ENCODE measurements around the gene CD2.

CD2 gene

DNA sequence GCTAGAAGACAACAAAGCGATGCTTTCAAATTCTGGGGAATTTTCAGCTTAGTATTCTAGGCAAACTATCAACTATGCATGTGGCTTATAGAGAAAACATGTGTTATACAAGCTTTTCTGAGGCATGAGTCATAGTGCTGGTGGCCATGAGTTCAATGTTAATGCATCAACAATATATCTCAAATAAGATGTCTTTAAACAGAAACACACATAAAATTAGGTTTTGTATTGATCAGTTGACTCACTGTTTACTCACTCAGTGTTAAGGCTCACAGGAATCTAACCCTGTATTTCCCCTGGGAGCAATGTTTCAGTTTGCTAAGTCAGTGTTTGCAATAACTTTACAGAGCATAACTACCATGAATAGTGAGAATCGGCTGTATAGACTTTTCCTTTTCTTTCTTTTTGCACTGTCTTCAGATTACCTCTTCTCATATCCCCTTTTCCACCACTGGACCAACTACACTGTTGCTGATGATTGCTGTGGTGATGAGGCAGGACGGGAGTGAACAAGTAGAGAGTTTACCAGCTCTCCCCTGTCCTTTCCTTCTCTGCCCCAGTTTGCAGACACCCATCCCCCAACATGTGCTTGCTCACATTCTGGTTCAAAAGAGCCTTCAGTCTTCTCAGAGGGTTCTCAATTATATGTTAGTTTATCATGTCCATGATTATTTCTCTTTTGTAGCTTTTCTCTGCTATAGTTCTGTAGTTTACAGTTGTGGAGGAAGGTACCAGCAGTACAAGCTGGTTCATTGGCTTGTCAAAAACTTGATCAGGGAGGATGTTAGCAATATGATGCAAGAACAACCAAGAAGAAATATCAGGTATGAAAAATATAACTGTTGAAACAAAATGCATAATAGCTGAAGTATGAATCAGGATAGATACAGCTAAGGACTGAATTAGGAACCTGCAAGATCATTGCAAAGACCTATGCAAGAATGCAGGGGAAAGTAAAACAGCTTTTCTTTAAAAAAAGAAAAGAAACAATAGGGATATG lies 23.9 kb downstream of the CD2 start:
- TF ChIP-seq, protein P1, sequence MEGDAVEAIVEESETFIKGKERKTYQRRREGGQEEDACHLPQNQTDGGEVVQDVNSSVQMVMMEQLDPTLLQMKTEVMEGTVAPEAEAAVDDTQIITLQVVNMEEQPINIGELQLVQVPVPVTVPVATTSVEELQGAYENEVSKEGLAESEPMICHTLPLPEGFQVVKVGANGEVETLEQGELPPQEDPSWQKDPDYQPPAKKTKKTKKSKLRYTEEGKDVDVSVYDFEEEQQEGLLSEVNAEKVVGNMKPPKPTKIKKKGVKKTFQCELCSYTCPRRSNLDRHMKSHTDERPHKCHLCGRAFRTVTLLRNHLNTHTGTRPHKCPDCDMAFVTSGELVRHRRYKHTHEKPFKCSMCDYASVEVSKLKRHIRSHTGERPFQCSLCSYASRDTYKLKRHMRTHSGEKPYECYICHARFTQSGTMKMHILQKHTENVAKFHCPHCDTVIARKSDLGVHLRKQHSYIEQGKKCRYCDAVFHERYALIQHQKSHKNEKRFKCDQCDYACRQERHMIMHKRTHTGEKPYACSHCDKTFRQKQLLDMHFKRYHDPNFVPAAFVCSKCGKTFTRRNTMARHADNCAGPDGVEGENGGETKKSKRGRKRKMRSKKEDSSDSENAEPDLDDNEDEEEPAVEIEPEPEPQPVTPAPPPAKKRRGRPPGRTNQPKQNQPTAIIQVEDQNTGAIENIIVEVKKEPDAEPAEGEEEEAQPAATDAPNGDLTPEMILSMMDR (IDR thresholded peaks at IDR 0.05; ENCODE audit: insufficient read depth, low read depth, low read length, missing control alignments) = no peak
- H3K4me3 ChIP-seq (ENCODE audit: low read length) = no peak overlapping the region
- DNase-seq (ENCODE audit: low read depth) = peak; percentile 47

DNA sequence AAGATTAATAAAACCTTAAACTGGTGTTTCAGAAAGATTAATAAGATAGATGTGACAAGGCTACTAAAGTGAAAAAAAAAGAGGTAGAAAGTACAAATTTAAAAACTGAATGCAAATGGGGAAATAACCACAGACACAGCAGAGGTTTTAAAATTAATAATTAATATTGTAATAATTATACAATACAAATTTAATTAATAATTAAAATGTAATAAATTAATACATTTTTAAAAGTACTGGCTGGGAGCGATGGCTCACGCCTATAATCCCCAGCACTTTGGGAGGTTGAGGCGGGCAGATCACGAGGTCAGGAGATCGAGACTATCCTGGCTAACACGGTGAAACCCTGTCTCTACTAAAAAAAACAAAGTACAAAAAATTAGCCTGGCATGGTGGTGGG lies 26.8 kb downstream of the CD2 start:
- TF ChIP-seq, protein P1 (IDR thresholded peaks at IDR 0.05; ENCODE audit: insufficient read depth, low read depth, low read length, missing control alignments) = no peak
- no peak overlapping the region for H3K4me3 ChIP-seq (ENCODE audit: low read length)
- DNase-seq (ENCODE audit: low read depth) = no peak

DNA sequence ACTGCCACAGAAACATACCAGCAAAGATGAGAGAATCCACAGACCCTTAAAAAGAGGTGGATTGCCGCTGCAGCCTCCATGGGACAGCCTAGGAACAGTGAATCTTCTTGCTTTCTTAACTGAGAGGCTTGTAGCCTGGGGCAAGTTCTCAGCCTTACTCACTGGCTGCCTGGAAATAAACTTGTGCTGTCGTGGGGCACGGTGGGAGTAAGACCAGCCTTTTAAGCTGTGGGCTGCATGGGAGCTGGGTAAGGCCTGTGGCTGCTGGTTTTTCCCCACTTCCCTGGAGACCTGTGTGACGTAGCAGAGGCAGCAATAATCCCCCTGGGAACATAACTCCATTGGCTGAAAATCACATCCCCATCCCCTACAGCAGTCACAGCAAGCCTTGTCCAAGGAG lies 30.8 kb downstream of the CD2 start:
- DNase-seq (ENCODE audit: low read depth) = peak; percentile 59
- TF ChIP-seq, protein P1 (IDR thresholded peaks at IDR 0.05; ENCODE audit: insufficient read depth, low read depth, low read length, missing control alignments) = no peak
- H3K4me3 ChIP-seq (ENCODE audit: low read length) = no peak overlapping the region

DNA sequence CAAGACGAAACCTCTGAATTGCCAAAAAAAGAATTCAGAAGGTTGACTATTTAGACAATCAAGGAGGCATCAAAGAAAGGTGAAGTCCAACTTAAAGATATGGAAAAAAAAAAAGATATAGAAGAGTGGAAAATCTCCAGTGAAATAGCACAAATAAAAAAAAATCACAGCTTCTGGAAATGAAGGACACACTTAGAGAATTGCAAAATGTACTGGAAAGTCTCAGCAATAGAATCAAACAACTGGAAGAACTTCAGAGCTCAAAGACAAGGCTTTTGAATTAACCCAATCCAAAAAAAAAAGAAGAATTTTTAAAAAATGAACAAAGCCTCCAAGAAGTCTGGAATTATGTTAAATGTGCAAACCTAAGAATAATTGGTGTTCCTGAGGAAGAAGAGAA lies 31.8 kb downstream of the CD2 start:
- no peak overlapping the region for H3K4me3 ChIP-seq (ENCODE audit: low read length)
- no peak for DNase-seq (ENCODE audit: low read depth)
- TF ChIP-seq, protein P1 (IDR thresholded peaks at IDR 0.05; ENCODE audit: insufficient read depth, low read depth, low read length, missing control alignments) = no peak

DNA sequence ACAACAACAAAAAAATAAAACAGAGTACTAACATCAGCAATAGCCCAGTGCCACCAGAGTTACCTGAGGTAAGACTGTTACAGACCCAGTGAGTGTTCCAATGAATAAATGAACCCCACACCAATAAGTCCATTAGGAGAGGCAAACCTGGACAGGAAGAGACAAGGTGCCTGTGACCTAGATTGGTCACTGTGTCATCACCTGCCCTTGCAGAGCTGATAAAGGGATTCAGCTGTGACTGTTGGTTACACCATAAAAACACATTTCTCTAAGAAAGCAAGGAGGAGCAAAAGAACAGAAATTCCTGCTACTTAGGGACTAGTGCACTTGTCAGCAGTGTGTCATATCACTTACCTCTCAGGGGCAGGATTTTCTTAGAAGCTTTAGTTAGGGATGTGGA lies 37.5 kb downstream of the CD2 start:
- no peak for DNase-seq (ENCODE audit: low read depth)
- H3K4me3 ChIP-seq (ENCODE audit: low read length) = no peak overlapping the region
- TF ChIP-seq, protein P1 (IDR thresholded peaks at IDR 0.05; ENCODE audit: insufficient read depth, low read depth, low read length, missing control alignments) = no peak

DNA sequence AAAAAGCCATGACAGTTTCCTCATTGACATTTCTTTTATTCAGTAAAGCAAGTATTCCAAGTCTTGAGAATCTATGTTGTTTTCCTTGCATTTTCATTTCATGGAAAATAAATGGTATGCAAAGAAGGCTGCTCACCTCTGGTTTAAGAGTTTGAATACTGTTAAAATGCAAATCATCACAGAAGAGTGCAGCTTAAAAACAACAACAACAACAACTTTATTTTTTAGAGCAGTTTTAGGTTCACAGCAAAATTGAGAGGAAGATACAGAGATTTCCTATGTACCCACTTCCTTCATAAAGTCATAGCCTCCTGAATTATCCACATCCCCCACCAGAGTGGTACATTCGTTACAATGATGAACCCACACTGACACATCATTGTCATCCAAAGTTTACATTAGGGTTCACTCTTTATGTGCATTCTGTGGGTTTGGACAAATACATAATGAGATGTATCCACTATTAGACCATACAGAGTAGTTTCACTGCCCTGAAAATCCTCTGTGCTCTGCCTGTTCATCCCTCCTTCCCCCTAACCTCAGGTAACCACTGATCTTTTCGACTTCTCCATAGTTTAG lies 39.2 kb downstream of the CD2 start:
- no peak for DNase-seq (ENCODE audit: low read depth)
- no peak overlapping the region for H3K4me3 ChIP-seq (ENCODE audit: low read length)
- TF ChIP-seq, protein P1 (IDR thresholded peaks at IDR 0.05; ENCODE audit: insufficient read depth, low read depth, low read length, missing control alignments) = no peak

Data from epithelial cell of esophagus (primary cell).